Glomerular visceral epithelial cell (primary cell): ENCODE measurements around the gene GABRG3.

Source experiments
- DNase-seq: peaks from one replicate; pipeline ENCODE4 v3.0.0-alpha.2; 2016; ENCODE audit errors: extremely low spot score

GABRG3 gene

GRCh38 chr15:27466758-27467157 is 495.8 kb downstream of the GABRG3 start:
- no peak for DNase-seq

- DNase-seq = no peak
These were observed 497.2 kb downstream of the GABRG3 start for GRCh38 chr15:27468151-27468591.

GRCh38 chr15:27473845-27474244 is 502.9 kb downstream of the GABRG3 start:
- DNase-seq = no peak

GRCh38 chr15:27475395-27475794 is 504.4 kb downstream of the GABRG3 start:
- DNase-seq = no peak

- no peak for DNase-seq
These were observed 508.5 kb downstream of the GABRG3 start for GRCh38 chr15:27479296-27480140.

- DNase-seq = no peak
These were observed 509.2 kb downstream of the GABRG3 start for GRCh38 chr15:27480141-27480530.

GRCh38 chr15:27480642-27481041 is 509.7 kb downstream of the GABRG3 start:
- no peak for DNase-seq

GRCh38 chr15:27481768-27482167 is 510.8 kb downstream of the GABRG3 start:
- DNase-seq = no peak

- DNase-seq = no peak
These were observed 511.3 kb downstream of the GABRG3 start for GRCh38 chr15:27482287-27482686.

- DNase-seq = no peak
These were observed 512.1 kb downstream of the GABRG3 start for GRCh38 chr15:27483124-27483523.

- no peak for DNase-seq
These were observed 514.3 kb downstream of the GABRG3 start for GRCh38 chr15:27485265-27485664.

- DNase-seq = no peak
These were observed 515.1 kb downstream of the GABRG3 start for GRCh38 chr15:27486051-27486450.

GRCh38 chr15:27486683-27487647 is 516.0 kb downstream of the GABRG3 start:
- DNase-seq = no peak

GRCh38 chr15:27487846-27488245 is 516.9 kb downstream of the GABRG3 start:
- DNase-seq = no peak

GRCh38 chr15:27490867-27491595 is 520.0 kb downstream of the GABRG3 start:
- DNase-seq = peak; percentile 18

GRCh38 chr15:27491666-27492621 is 521.0 kb downstream of the GABRG3 start:
- DNase-seq = no peak

- no peak for DNase-seq
These were observed 525.0 kb downstream of the GABRG3 start for GRCh38 chr15:27495963-27496459.

- DNase-seq = no peak
These were observed 527.7 kb downstream of the GABRG3 start for GRCh38 chr15:27498700-27499099.

GRCh38 chr15:27499191-27499590 is 528.2 kb downstream of the GABRG3 start:
- DNase-seq = no peak

- DNase-seq = no peak
These were observed 528.7 kb downstream of the GABRG3 start for GRCh38 chr15:27499719-27500118.
